SU-DHL-6 (cell line): Measurements from ENCODE around the gene VARS1.
"Not testable (repeated sequence)": the region's sequence is repeated elsewhere in the genome, so short reads cannot be mapped to it uniquely, and the experiment has no call there.

ENCODE experiments used
- H2AFZ ChIP-seq: fragments of 200-600 bp; sonication (generic); 2 replicates; pipeline ENCODE4 v1.6.1; 2014; ENCODE audit warnings: low read depth, mild to moderate bottlenecking, moderate library complexity, mixed read lengths, antibody characterized with exemption, low read length; ENCODE audit not compliant: severe bottlenecking
- H3F3A ChIP-seq: fragments of 200-600 bp; shearing (Covaris generic); 2 replicates; pipeline ENCODE4 v1.6.0; 2016; ENCODE audit warnings: antibody characterized with exemption, mild to moderate bottlenecking; ENCODE audit not compliant: insufficient read depth
- H3K27ac ChIP-seq: fragments of 200-600 bp; sonication (generic); 2 replicates; pipeline ENCODE4 v1.5.1; 2016; ENCODE audit warnings: low read depth, mild to moderate bottlenecking, low read length, moderate library complexity, mixed read lengths
- H3K27me3 ChIP-seq: fragments of 200-600 bp; sonication (generic), shearing (Covaris generic); 2 replicates; pipeline ENCODE4 v1.6.0; 2014; ENCODE audit warnings: mild to moderate bottlenecking, low read length
- H3K36me3 ChIP-seq: fragments of 200-600 bp; sonication (generic); 2 replicates; pipeline ENCODE4 v1.6.1; 2014; ENCODE audit warnings: mild to moderate bottlenecking, low read length, mixed read lengths
- H3K4me2 ChIP-seq: fragments of 300-600, 200-600 bp; shearing (Covaris generic), sonication (generic); 2 replicates; pipeline ENCODE4 v1.6.0; 2014; ENCODE audit warnings: low read length, low read depth, mild to moderate bottlenecking; ENCODE audit not compliant: poor library complexity, severe bottlenecking
- H3K4me3 ChIP-seq: fragments of 200-600 bp; sonication (generic); 2 replicates; pipeline ENCODE4 v1.5.1; 2014; ENCODE audit warnings: antibody characterized with exemption, low read length, mild to moderate bottlenecking, mixed read lengths; ENCODE audit not compliant: insufficient read depth, poor library complexity, severe bottlenecking
- H3K79me2 ChIP-seq: fragments of 200-600 bp; sonication (generic); 2 replicates; pipeline ENCODE4 v1.6.1; 2014; ENCODE audit warnings: mild to moderate bottlenecking, low read length, moderate library complexity; ENCODE audit not compliant: insufficient read depth
- H3K9ac ChIP-seq: fragments of 200-600 bp; sonication (generic); 2 replicates; pipeline ENCODE4 v1.7.0; 2014; ENCODE audit warnings: mild to moderate bottlenecking, low read length
- H3K9me2 ChIP-seq: fragments of 200-600 bp; sonication (generic); replicated peaks from 2 replicates; pipeline ENCODE4 v1.6.1; 2014; ENCODE audit warnings: low read length; ENCODE audit not compliant: insufficient read depth
- H3K9me3 ChIP-seq: fragments of 200-600 bp; sonication (generic); 2 replicates; pipeline ENCODE4 v1.6.1; 2014; ENCODE audit warnings: low read length, mixed read lengths; ENCODE audit not compliant: insufficient read depth
- H4K20me1 ChIP-seq: fragments of 200-600 bp; sonication (generic); 2 replicates; pipeline ENCODE4 v1.6.1; 2014; ENCODE audit warnings: low read depth, mild to moderate bottlenecking, antibody characterized with exemption, low read length, moderate library complexity, mixed read lengths
- CTCF ChIP-seq: fragments of 200-600 bp; sonication (generic); IDR thresholded peaks from one replicate; pipeline ENCODE4 v1.5.1; 2017; ENCODE audit warnings: antibody characterized with exemption, mild to moderate bottlenecking, low read length, moderate library complexity; ENCODE audit not compliant: insufficient read depth, poor library complexity, severe bottlenecking
- EZH2phosphoT487 ChIP-seq: fragments of 200-600 bp; sonication (generic), shearing (Covaris generic); conservative IDR thresholded peaks from 2 replicates; pipeline ENCODE4 v1.6.1; 2018; ENCODE audit warnings: mild to moderate bottlenecking, antibody characterized with exemption, low read length, moderate library complexity, mixed read lengths

The VARS1 gene

DNA sequence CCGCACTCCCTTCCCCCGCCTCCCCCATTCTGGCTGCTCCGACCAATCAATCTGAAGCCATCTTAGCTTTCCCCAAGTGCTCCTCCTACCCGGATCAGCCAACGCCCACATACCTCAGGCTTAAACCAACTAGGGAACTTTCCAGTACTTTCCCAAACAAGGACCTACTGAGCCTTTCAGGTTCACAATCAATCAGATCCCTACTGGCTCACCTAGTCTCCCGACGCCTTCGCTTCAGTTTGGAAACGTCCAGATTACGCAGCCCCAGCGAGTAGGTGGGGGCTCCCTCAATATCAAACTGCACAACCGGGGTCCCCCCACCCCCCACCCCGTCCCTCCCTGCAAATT lies 19.1 kb upstream of the VARS1 start:
- Histone ChIP-seq H4K20me1 (no peaks in the 10 kb centered on the region), H3K36me3 (no peaks in the 10 kb centered on the region), H3F3A (0 out of 2 replicates have a peak, but pooled peaks cover under 1% of the 10 kb centered on the region), H3K4me2 (no peak overlapping the region), H3K27me3 (no peaks in the 10 kb centered on the region), H2AFZ (no peak overlapping the region), H3K79me2 (no peaks in the 10 kb centered on the region), H3K9me2 (no peaks in the 10 kb centered on the region), H3K27ac (no peak overlapping the region), H3K9ac (no peak overlapping the region), H3K9me3 (no peaks in the 10 kb centered on the region), H3K4me3 (no peak overlapping the region)
- TF ChIP-seq CTCF (no peak), EZH2phosphoT487 (no peak)

GRCh38 chr6:31813465-31813849 lies 17.9 kb upstream of the VARS1 start:
- H3K9me2 ChIP-seq, result no peaks in the 10 kb centered on the region
- no peak overlapping the region for H3K4me2 ChIP-seq
- H3K9me3 ChIP-seq, result no peaks in the 10 kb centered on the region
- H3K79me2 ChIP-seq, result no peaks in the 10 kb centered on the region
- 0 out of 2 replicates have a peak, but pooled peaks cover 2% of the 10 kb centered on the region for H3F3A ChIP-seq
- H3K27ac ChIP-seq, result no peak overlapping the region
- H3K9ac ChIP-seq, result no peak overlapping the region
- H3K4me3 ChIP-seq, result no peak overlapping the region
- H2AFZ ChIP-seq, result no peak overlapping the region
- H4K20me1 ChIP-seq, result no peaks in the 10 kb centered on the region
- no peaks in the 10 kb centered on the region for H3K27me3 ChIP-seq
- TF ChIP-seq EZH2phosphoT487, result no peak
- no peak for TF ChIP-seq CTCF
- H3K36me3 ChIP-seq, result no peaks in the 10 kb centered on the region

- H3K9ac ChIP-seq, result no peak overlapping the region
- no peaks in the 10 kb centered on the region for H3K9me3 ChIP-seq
- H3K79me2 ChIP-seq, result peaks cover under 1% of the 10 kb centered on the region; the same call in 1 of the 2 replicates
- H3K9me2 ChIP-seq, result no peaks in the 10 kb centered on the region
- H3K27ac ChIP-seq, result no peak overlapping the region
- H3K27me3 ChIP-seq, result no peaks in the 10 kb centered on the region
- H3K4me2 ChIP-seq, result no peak overlapping the region
- TF ChIP-seq EZH2phosphoT487 (no peak), CTCF (no peak)
- no peak overlapping the region for H2AFZ ChIP-seq
- H3K4me3 ChIP-seq, result no peak overlapping the region
- H4K20me1 ChIP-seq, result no peaks in the 10 kb centered on the region
- peaks cover 9% of the 10 kb centered on the region for H3F3A ChIP-seq
- H3K36me3 ChIP-seq, result no peaks in the 10 kb centered on the region
Measured at GRCh38 chr6:31811645-31812044, 16.1 kb upstream of the VARS1 start.

- H3K27ac ChIP-seq, H3K4me2 ChIP-seq, H4K20me1 ChIP-seq, H3K36me3 ChIP-seq, H2AFZ ChIP-seq, H3K9me2 ChIP-seq, H3K27me3 ChIP-seq, H3K9me3 ChIP-seq, H3K9ac ChIP-seq, H3K4me3 ChIP-seq: not testable (repeated sequence)
- H3K79me2 ChIP-seq, result peaks cover 27% of the 10 kb centered on the region
- peaks cover 14% of the 10 kb centered on the region for H3F3A ChIP-seq
Measured at GRCh38 chr6:31808599-31808998, 13.0 kb upstream of the VARS1 start.
